OCI-LY7 (cell line): ENCODE results near the gene CEP162.
"Not testable (repeated sequence)": the region's sequence is repeated elsewhere in the genome, so short reads cannot be mapped to it uniquely, and the experiment has no call there.

Experiments
- CTCF ChIP-seq: fragments of 200-600 bp; sonication (generic); conservative IDR thresholded peaks from 2 replicates; pipeline ENCODE4 v1.5.1; 2014; ENCODE audit warnings: mild to moderate bottlenecking, antibody characterized with exemption, low read length, moderate library complexity, mixed read lengths
- EZH2phosphoT487 ChIP-seq: fragments of 200-600 bp; sonication (generic); IDR thresholded peaks from 2 replicates; pipeline ENCODE4 v1.6.1; 2018; ENCODE audit warnings: low read depth, borderline replicate concordance, mild to moderate bottlenecking, mixed run types, antibody characterized with exemption, low read length, moderate library complexity, mixed read lengths

- not testable (repeated sequence) for TF ChIP-seq CTCF, EZH2phosphoT487
Measured at GRCh38 chr6:84114933-84115594, 112.4 kb downstream of the CEP162 start.
